Liver (tissue), 9 donors: ENCODE measurements around the gene NLRP6. TPM values are rescaled to one million over a fixed set of nuclear protein-coding genes. Genes with fewer than 3 reads are reported as not detected.
"Not testable (repeated sequence)": the region's sequence is repeated elsewhere in the genome, so short reads cannot be mapped to it uniquely, and the experiment has no call there.

Experiments
- DNase-seq: peaks from one replicate; pipeline ENCODE4 v3.0.0-alpha.2; 2017; ENCODE audit warnings: low spot score
- H3K27ac ChIP-seq, 2 donors: one replicate each; pipeline ENCODE4 v1.7.0; 2013; ENCODE audit warnings: inconsistent platforms in 2 of 2, low read length in 2 of 2, control low read depth in 1 of 2, low read depth in 1 of 2, mild to moderate bottlenecking in 1 of 2
- H3K27me3 ChIP-seq, 4 donors: one replicate each; pipeline versions ENCODE4 v1.6.1 to v1.7.0; 2013; ENCODE audit warnings: low read length in 3 of 4, inconsistent platforms in 1 of 4, mild to moderate bottlenecking in 1 of 4, moderate library complexity in 1 of 4; ENCODE audit not compliant: control insufficient read depth in 4 of 4, insufficient read depth in 4 of 4
- H3K36me3 ChIP-seq, 4 donors: one replicate each; pipeline versions ENCODE4 v1.6.1 to v1.7.0; 2013; ENCODE audit warnings: low read length in 3 of 4, mild to moderate bottlenecking in 3 of 4, low read depth in 1 of 4, moderate library complexity in 1 of 4; ENCODE audit not compliant: control insufficient read depth in 4 of 4, insufficient read depth in 3 of 4
- H3K4me1 ChIP-seq, 4 donors: one replicate each; pipeline versions ENCODE4 v1.6.1 to v1.7.0; 2013; ENCODE audit warnings: low read length in 3 of 4, mild to moderate bottlenecking in 3 of 4, moderate library complexity in 1 of 4; ENCODE audit not compliant: control insufficient read depth in 4 of 4, insufficient read depth in 4 of 4
- H3K4me3 ChIP-seq, 3 donors: one replicate each; pipeline versions ENCODE4 v1.6.1 to v1.7.0; 2013; ENCODE audit warnings: low read length in 3 of 3, control low read depth in 1 of 3, low read depth in 1 of 3, mild to moderate bottlenecking in 1 of 3
- H3K9ac ChIP-seq, 2 donors: one replicate each; pipeline ENCODE4 v1.7.0; 2013; ENCODE audit warnings: low read length in 2 of 2, mild to moderate bottlenecking in 2 of 2, moderate library complexity in 2 of 2, control low read depth in 1 of 2, low read depth in 1 of 2
- H3K9me3 ChIP-seq, 4 donors: one replicate each; pipeline versions ENCODE4 v1.6.1 to v1.7.0; 2013; ENCODE audit warnings: low read length in 3 of 4; ENCODE audit not compliant: control insufficient read depth in 4 of 4
- ATF3 ChIP-seq: IDR thresholded peaks from 2 replicates; pipeline ENCODE4 v1.6.1; 2016; ENCODE audit warnings: antibody characterized with exemption
- CTCF ChIP-seq: fragments of 150-350 bp; IDR thresholded peaks from 2 replicates; pipeline ENCODE4 v1.5.1; 2017; ENCODE audit warnings: improper control_type of control experiment, low read depth, low read length; ENCODE audit not compliant: missing input control
- EGR1 ChIP-seq, 2 donors: IDR thresholded peaks; 2 replicates each; pipeline ENCODE4 v1.6.1; 2016 to 2018; ENCODE audit warnings: antibody characterized with exemption in 2 of 2, low read depth in 2 of 2
- FOXA2 ChIP-seq: IDR thresholded peaks from 2 replicates; pipeline ENCODE4 v1.6.1; 2016; ENCODE audit warnings: antibody characterized with exemption
- GABPA ChIP-seq, 2 donors: IDR thresholded peaks in 1 of 2; conservative IDR thresholded peaks in 1 of 2; 2 replicates each; pipeline ENCODE4 v1.6.1; 2016; ENCODE audit warnings: antibody characterized with exemption in 2 of 2, mild to moderate bottlenecking in 1 of 2, moderate library complexity in 1 of 2
- JUND ChIP-seq, 2 donors: IDR thresholded peaks; 2 replicates each; pipeline ENCODE4 v1.6.1; 2016; ENCODE audit warnings: antibody characterized with exemption in 2 of 2
- MAX ChIP-seq: IDR thresholded peaks from 2 replicates; pipeline ENCODE4 v1.6.1; 2016; ENCODE audit warnings: antibody characterized with exemption
- NR2F2 ChIP-seq: IDR thresholded peaks from 2 replicates; pipeline ENCODE4 v1.6.1; 2016; ENCODE audit warnings: antibody characterized with exemption
- RXRA ChIP-seq, 2 donors: IDR thresholded peaks; 2 replicates each; pipeline ENCODE4 v1.6.1; 2017 to 2018; ENCODE audit warnings: antibody characterized with exemption in 2 of 2, mild to moderate bottlenecking in 1 of 2
- SP1 ChIP-seq: IDR thresholded peaks from 2 replicates; pipeline ENCODE4 v1.6.1; 2018; ENCODE audit warnings: antibody characterized with exemption, mild to moderate bottlenecking
- WGBS: extraction: QIAGEN DNeasy Blood & Tissue Kit; methylation state at CpG from one replicate; pipeline ENCODE4 v1.1.7; 2013; 5-methylcytosine and 5-hydroxymethylcytosine counted together
- polyA plus RNA-seq, 2 donors: library from polyadenylated mRNA; stranded (reverse) in 1 of 2; unstranded in 1 of 2; fragments of 200-250 nt in 1 of 2; fragments of >200 nt in 1 of 2; fragmentation: Nextera tagmentation in 1 of 2; extraction: Ambion mirVana in 1 of 2; gene quantifications; one replicate each; pipeline versions ENCODE4 v1.2.1 to v1.2.3, GENCODE V29; 2013 to 2015
- total RNA-seq, 2 donors: library from RNA; depleted of rRNA; stranded (reverse); fragments of >200 nt; gene quantifications; one replicate each; pipeline ENCODE4 v1.2.3, GENCODE V29; 2014
- donor health status: healthy.
- donor health status: healthy.
- donor health status: healthy.
- donor health status: healthy.
- donor health status: healthy.

The NLRP6 gene
- total and polyA plus RNA-seq, 4 donors: 0.05 to 5.7 (median 0.97) TPM

GRCh38 chr11:327581-327923 is 49.3 kb downstream of the NLRP6 start:
- peak overlapping the region; percentile 57 to 78 for H3K9ac ChIP-seq
- H3K4me3 ChIP-seq: peak overlapping the region in 2 of 3 donors; percentile 3 to 44
- no peaks in the 10 kb centered on the region for H3K36me3 ChIP-seq
- H3K27ac ChIP-seq: peak overlapping the region; percentile 76 to 92
- 95% methylated on average over 3 of the region's 3 CpGs for WGBS
- no peaks in the 10 kb centered on the region for H3K27me3 ChIP-seq
- no peaks in the 10 kb centered on the region for H3K9me3 ChIP-seq
- DNase-seq: no peak
- no peak for TF ChIP-seq ATF3
- no peak for TF ChIP-seq MAX
- no peak for TF ChIP-seq RXRA (IDR thresholded peaks at IDR 0.05)
- no peak for TF ChIP-seq NR2F2
- no peak for TF ChIP-seq EGR1 (IDR thresholded peaks at IDR 0.05; ENCODE audit: low read depth in 2 of 2)
- peaks cover 0 to 14% (median 10%) of the 10 kb centered on the region in 4 donors for H3K4me1 ChIP-seq

GRCh38 chr11:328012-328411 is 49.8 kb downstream of the NLRP6 start:
- Histone ChIP-seq H3K4me3 (no peak overlapping the region), H3K9me3 (no peaks in the 10 kb centered on the region), H3K36me3 (no peaks in the 10 kb centered on the region), H3K27me3 (no peaks in the 10 kb centered on the region), H3K4me1 (peaks cover 0 to 14% (median 10%) of the 10 kb centered on the region in 4 donors), H3K27ac (peak overlapping the region in 1 of 2 donors; percentile 14), H3K9ac (no peak overlapping the region)
- no peak for TF ChIP-seq FOXA2
- 97% methylated on average over 13 of the region's 13 CpGs for WGBS
- DNase-seq: no peak

GRCh38 chr11:328516-329100 is 50.4 kb downstream of the NLRP6 start:
- not testable (repeated sequence) for DNase-seq, H3K4me3 ChIP-seq, H3K9me3 ChIP-seq, H3K36me3 ChIP-seq, H3K9ac ChIP-seq, H3K27me3 ChIP-seq
- 89% methylated on average over 15 of the region's 15 CpGs for WGBS
- H3K4me1 ChIP-seq: peaks cover 0 to 14% (median 10%) of the 10 kb centered on the region in 4 donors
- H3K27ac ChIP-seq: peak overlapping the region in 1 of 2 donors; percentile 37

GRCh38 chr11:329886-330253 is 51.7 kb downstream of the NLRP6 start:
- Histone ChIP-seq H3K9me3 (no peaks in the 10 kb centered on the region), H3K4me1 (peaks cover 0 to 14% (median 10%) of the 10 kb centered on the region in 4 donors), H3K9ac (no peak overlapping the region), H3K36me3 (no peaks in the 10 kb centered on the region), H3K4me3 (no peak overlapping the region), H3K27ac (no peak overlapping the region), H3K27me3 (no peaks in the 10 kb centered on the region)
- WGBS: 96% methylated on average over 2 of the region's 2 CpGs
- no peak for DNase-seq
- TF ChIP-seq NR2F2 (no peak), GABPA (IDR thresholded peaks at IDR 0.05 in 1 of 2, conservative IDR thresholded peaks at IDR 0.05 in 1 of 2) (no peak), JUND (IDR thresholded peaks at IDR 0.05) (no peak), SP1 (no peak), CTCF (no peak), EGR1 (IDR thresholded peaks at IDR 0.05; ENCODE audit: low read depth in 2 of 2) (no peak), MAX (no peak)
